HG02610 (cell line): ENCODE measurements around the gene COL19A1.
"Not testable (repeated sequence)": the region's sequence is repeated elsewhere in the genome, so short reads cannot be mapped to it uniquely, and the experiment has no call there.

Experiments
- ATAC-seq: cut with Tn5 transposase; IDR thresholded peaks from one replicate; pipeline ENCODE4 v1.9.1; 2021; ENCODE audit warnings: mild to moderate bottlenecking, moderate library complexity; ENCODE audit not compliant: unreplicated experiment

COL19A1 gene

GRCh38 chr6:69895396-69895795 is 29.0 kb downstream of the COL19A1 start:
- ATAC-seq = peak; percentile 20

GRCh38 chr6:69900869-69901268 is 34.5 kb downstream of the COL19A1 start:
- no peak for ATAC-seq

- ATAC-seq = no peak
Observed at GRCh38 chr6:69901361-69901760, 35.0 kb downstream of the COL19A1 start.

GRCh38 chr6:69907981-69908498 is 41.7 kb downstream of the COL19A1 start:
- no peak for ATAC-seq

GRCh38 chr6:69913361-69913760 is 47.0 kb downstream of the COL19A1 start:
- ATAC-seq = no peak

- no peak for ATAC-seq
Observed at GRCh38 chr6:69914015-69914485, 47.7 kb downstream of the COL19A1 start.

- no peak for ATAC-seq
Observed at GRCh38 chr6:69915346-69915745, 49.0 kb downstream of the COL19A1 start.

GRCh38 chr6:69917834-69918233 is 51.5 kb downstream of the COL19A1 start:
- peak; percentile 95 for ATAC-seq

- ATAC-seq = no peak
Observed at GRCh38 chr6:69918813-69919475, 52.6 kb downstream of the COL19A1 start.

- ATAC-seq = not testable (repeated sequence)
Observed at GRCh38 chr6:69921066-69921465, 54.7 kb downstream of the COL19A1 start.

GRCh38 chr6:69921611-69922010 is 55.3 kb downstream of the COL19A1 start:
- ATAC-seq = not testable (repeated sequence)

- ATAC-seq = no peak
Observed at GRCh38 chr6:69926745-69927144, 60.4 kb downstream of the COL19A1 start.

GRCh38 chr6:69933239-69933638 is 66.9 kb downstream of the COL19A1 start:
- ATAC-seq = peak; percentile 53

GRCh38 chr6:69935079-69935478 is 68.7 kb downstream of the COL19A1 start:
- peak; percentile 48 for ATAC-seq

GRCh38 chr6:69936674-69937363 is 70.5 kb downstream of the COL19A1 start:
- ATAC-seq = no peak

- no peak for ATAC-seq
Observed at GRCh38 chr6:69937402-69938136, 71.2 kb downstream of the COL19A1 start.

- no peak for ATAC-seq
Observed at GRCh38 chr6:69942485-69942884, 76.1 kb downstream of the COL19A1 start.

- ATAC-seq = no peak
Observed at GRCh38 chr6:69945192-69945591, 78.8 kb downstream of the COL19A1 start.

- ATAC-seq = no peak
Observed at GRCh38 chr6:69948479-69949114, 82.2 kb downstream of the COL19A1 start.

GRCh38 chr6:69953491-69953890 is 87.1 kb downstream of the COL19A1 start:
- no peak for ATAC-seq

GRCh38 chr6:69954733-69955132 is 88.4 kb downstream of the COL19A1 start:
- no peak for ATAC-seq
